HG02973 (cell line): Measurements from ENCODE around the gene RAP1A.

Experiments used
- ATAC-seq: cut with Tn5 transposase; IDR thresholded peaks from one replicate; pipeline ENCODE4 v1.9.1; 2021; ENCODE audit warnings: moderate library complexity; ENCODE audit not compliant: unreplicated experiment

Gene RAP1A

DNA sequence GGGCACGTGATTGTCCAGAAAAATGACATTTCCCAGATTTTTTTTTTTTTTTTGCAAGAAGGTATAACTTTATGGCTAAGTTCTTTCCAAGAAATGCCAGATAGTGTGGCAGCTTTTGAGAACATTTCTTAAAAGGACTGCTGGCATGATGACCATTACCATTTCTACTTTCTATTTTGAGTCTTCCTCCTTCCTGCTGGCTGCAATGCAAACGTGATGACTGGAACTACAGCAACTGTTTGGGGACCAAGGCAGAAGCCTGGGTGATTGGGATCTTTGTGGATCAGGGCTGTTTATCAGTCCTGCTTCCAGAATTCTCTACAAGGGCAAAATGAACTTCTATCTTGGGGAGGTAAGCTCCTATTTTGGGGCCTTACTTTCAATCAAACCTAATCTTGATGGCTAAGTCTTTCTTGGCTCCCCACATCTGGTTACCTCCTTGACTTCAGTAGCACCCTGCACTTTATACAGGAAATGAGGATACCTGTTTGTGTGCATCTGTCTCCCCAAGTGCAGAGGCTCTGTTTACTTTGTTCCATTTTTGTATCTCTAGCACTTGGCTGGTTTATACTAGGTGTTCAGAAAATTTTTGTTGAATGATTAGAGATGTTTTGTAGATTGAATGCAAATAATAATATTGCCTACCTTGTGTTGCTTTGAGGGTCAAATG is 132.5 kb downstream of the RAP1A start:
- no peak for ATAC-seq

GRCh38 chr1:111754984-111755330 is 135.4 kb downstream of the RAP1A start:
- peak; percentile 1 for ATAC-seq

GRCh38 chr1:111755331-111756123 is 135.9 kb downstream of the RAP1A start, which contains the start of gene DDX20:
DDX20 (plus strand) TSS chr1:111755901; CDS start chr1:111755925, 24 bp downstream.
- peak; percentile 84 for ATAC-seq

GRCh38 chr1:111756124-111756513 is 136.5 kb downstream of the RAP1A start:
- ATAC-seq, result peak; percentile 1

- ATAC-seq, result no peak
These were observed 138.8 kb downstream of the RAP1A start for GRCh38 chr1:111758373-111758772.

DNA sequence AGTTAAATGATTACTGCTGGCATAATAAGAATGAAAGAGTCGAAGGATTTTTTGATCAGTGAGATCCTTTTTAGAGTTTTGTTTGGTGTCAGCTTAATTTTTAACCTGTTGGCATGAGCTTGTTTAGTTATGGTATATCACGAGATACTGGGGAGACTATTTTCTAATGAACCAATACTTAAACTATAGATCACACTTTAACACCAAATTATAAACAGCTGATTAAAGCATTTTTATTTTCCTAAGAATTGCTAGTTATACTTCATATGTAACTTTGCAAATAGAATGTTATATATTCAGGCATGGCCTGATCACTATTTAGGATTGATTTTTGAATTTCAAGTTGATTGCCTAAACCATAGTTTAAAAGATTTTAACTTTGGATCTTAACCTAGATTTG is 142.1 kb downstream of the RAP1A start:
- no peak for ATAC-seq

DNA sequence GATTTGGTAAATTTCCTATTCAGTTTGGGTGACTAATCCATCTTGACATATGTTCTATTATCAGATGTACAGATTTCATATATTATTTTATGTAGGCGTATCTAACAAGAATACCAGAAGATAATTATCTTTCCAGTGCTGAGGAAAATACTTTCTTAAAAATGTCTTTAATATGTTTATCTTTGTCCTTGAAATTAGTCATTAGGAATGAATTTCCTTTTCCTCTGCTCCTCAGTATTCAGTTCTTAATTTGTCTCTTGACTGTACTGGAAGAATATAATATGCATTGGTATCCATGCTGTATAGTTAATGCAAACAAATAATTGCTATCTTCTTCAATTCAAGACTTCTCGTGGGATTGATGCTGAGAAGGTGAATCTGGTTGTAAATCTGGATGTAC is 142.7 kb downstream of the RAP1A start:
- ATAC-seq, result no peak
